ENCODE data around the gene EIF4B.

The EIF4B gene

GRCh38 chr12:53060064-53060720 lies 53.9 kb downstream of the EIF4B start:
- no peak for DNase-seq

DNA sequence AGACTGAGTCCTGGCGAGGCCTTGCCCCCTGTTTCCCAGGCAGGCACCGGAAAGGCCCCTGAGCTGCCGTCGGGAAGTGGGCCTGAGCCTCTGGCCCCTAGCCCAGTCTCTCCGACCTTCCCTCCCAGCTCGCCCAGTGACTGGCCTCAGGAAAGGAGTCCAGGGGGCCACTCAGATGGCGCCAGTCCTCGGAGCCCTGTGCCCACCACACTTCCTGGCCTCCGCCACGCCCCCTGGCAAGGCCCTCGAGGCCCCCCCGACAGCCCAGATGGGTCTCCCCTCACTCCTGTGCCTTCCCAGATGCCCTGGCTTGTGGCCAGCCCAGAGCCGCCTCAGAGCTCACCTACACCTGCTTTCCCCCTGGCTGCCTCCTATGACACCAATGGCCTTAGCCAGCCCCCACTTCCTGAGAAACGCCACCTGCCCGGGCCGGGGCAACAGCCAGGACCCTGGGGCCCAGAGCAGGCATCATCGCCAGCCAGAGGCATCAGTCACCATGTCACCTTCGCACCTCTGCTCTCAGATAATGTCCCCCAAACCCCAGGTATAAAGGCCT lies 54.5 kb downstream of the EIF4B start:
- DNase-seq = no peak

DNA sequence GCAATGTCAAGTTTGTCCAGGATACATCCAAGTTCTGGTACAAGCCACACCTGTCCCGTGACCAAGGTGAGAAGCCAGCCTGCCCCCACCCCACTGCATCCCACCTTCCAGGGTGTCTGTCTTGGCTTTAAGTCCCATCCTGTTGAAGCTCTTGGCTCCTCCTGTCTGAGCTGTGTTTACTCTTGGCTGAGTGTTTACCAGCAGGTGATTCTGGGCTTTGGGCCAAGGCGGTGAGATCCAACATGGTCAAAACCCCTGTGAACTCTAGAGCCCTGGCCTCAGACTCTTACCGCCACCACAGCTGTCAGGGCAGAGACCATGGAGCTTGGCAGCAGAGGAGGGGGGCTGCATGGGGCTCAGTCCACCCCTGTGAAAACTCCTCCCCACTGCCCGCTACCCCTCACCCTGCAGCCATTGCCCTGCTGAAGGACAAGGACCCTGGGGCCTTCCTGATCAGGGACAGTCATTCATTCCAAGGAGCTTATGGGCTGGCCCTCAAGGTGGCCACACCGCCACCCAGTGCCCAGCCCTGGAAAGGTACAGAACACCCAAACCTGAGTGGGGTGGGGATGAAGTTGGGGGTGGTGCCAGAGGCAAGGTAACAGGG lies 55.3 kb downstream of the EIF4B start:
- no peak for DNase-seq

DNA sequence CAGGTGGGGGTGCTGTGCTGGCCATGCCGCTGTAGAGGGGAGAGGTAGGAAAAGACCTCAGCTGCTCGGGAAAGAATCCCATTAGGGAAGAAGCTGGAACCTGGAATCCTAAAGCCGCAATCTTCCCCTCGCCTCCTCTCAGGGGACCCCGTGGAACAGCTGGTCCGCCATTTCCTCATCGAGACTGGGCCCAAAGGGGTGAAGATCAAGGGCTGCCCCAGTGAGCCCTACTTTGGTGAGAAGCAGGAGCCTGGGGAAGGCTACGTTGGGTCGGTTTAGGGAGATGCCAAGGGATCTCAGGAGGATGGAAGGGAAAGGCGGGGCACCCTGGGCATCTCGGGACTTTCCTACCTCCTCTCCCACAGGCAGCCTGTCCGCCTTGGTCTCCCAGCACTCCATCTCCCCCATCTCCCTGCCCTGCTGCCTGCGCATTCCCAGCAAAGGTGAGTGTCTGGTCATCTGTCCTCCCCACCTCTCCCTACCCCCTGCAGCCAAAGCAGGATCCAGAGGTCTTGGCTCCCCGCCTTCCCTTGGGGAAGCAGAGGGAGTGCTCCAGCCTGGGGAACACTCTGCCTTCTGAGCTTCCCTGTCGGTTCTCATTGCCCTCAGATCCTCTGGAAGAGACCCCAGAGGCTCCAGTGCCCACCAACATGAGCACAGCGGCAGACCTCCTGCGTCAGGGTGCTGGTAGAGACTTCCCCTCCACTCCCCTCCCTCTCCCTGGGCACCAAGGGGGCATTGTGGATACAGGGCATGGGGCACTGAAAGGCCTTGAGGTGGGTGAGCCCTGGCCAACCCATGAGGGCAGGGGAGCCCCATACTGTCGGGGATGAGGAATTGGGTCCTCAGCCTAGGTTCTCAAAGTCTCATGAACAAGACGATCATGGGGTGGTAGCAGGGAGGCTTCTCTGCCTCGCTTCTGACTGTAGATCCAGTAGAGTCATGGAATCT lies 56.0 kb downstream of the EIF4B start:
- no peak for DNase-seq

DNA sequence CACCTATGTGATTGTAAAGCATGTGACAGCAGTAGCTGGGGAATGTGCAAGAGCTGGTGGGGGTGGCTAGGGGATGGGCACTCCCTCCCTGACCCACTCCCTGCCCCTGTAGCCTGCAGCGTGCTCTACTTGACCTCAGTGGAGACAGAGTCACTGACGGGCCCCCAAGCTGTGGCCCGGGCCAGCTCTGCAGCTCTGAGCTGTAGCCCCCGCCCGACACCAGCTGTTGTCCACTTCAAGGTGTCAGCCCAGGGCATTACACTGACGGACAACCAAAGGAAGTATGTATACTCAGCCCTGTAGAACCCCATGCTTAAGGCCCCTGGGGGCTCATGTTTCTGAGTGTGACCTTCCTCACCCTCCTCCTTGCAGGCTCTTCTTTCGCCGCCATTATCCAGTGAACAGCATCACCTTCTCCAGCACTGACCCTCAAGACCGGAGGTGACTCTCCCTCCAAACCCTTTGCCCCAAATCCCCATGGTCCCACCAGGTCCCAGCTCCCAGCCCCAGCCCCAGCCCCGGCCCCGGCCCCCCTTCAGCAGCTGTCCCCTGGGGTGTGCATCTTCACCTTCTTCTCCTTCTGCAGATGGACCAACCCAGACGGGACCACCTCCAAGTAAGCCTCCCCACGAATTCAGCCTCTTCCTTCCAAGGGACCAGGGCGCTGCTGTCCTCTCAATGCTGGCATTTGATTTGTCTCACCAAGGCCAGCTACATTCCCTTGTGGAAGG lies 56.9 kb downstream of the EIF4B start:
- no peak for DNase-seq

DNA sequence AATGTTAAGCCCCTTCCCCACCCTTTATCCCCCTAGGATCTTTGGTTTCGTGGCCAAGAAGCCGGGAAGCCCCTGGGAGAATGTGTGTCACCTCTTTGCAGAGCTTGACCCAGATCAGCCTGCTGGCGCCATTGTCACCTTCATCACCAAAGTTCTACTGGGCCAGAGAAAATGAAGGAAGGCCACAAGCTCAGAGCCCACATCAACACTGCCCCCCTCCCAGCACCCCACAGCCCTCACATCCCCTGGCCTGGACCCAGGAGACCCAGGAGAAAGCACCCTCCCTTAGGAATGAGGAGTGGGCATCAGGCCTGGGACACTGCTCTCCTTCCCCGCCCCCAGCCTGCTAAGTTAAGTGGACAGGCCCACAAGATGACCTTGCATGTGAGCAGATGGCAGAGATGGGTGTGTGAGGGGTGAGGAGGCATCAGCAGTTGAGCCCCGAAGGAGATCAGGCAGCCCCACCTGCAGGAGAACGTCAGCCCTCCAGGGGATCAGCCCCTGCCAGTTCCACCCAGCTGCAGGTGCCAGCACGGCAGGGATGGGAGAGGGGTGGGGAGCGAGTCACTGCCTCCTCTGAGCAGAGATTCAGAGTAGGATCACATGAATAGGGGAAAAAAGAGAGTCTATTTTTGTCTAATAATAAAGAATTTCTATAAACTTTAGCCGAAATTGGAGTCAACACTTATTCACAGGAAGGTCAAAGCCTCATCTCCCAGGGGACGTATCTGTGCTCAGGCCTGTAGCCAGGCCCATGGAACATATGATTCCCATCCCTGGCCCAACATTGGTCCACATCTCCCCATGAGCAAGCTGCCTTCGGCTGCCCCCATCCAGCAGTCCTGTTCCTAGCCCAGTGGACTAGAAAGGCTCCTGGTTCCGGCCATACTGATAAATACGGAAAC lies 57.7 kb downstream of the EIF4B start:
- no peak for DNase-seq

- DNase-seq = no peak
Observed at GRCh38 chr12:53064613-53065436, 58.6 kb downstream of the EIF4B start.

DNA sequence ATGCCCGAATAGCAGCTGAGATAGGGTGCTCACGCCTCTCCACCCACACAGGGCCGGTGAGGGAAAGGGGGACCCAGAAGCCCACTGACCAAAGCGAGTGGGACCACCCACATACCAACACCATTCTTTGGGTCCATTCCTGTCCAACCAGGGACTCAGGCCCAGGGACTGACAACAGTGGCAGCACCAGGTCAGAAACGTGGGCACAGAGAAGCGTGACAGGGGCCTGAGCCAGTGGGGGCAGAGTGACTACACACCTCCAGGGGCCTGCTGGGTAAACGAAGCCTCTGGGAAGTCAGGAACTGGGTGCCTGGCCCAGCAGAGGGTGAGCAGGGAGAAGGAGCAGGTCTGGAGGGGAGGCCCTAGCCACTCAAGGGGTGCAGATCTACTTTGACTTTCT lies 59.2 kb downstream of the EIF4B start:
- no peak for DNase-seq

- DNase-seq = peak; percentile 55 to 64
Observed at GRCh38 chr12:53065975-53066931, 60.0 kb downstream of the EIF4B start.

DNA sequence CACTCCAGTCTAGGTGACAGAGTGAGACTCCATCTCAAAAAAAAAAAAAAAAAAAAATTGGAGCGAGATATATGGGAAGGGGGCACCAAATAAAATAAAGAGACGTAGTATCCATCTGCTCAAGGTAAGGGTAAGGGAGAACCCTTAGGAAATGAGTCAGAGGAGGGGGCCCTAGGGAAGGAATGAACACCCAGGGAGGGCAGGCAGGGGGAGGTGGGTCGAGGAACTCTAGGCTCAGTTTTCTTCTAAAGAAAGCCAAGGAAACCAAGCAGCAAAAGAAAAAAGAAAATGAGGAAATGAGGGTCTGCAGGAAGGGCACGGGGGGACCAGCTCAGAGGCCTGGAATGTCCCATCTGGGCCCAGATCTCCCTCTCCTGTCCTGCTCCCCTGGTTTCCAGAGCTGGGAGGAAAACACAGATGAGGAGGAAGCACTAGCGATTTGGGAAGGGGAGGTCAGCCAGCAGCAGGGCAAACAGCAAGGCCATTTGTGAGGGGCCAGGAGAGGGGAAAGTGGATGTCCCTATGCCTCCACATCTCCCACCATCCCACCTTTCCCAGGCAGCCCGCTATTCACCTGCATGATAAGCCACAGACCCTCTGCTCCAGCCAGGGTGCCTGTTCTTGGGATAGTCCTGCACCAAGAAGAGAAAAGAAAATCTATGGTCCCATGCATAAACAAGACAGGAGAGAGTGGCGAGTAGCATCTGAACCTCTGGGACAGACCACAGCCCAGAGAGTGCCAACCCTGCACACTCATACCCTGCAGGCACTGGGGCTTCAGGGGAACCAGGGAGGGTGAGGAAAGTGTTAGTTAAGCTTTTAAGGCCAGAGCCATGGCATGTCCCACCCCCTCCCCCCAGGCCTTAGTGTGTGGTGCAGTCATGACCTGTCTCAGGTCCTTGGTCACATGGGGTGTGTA lies 61.1 kb downstream of the EIF4B start:
- DNase-seq = no peak

- DNase-seq = no peak
Observed at GRCh38 chr12:53067993-53068770, 61.9 kb downstream of the EIF4B start.

GRCh38 chr12:53068811-53069585 lies 62.7 kb downstream of the EIF4B start:
- DNase-seq = no peak

- DNase-seq = no peak
Observed at GRCh38 chr12:53069621-53070410, 63.6 kb downstream of the EIF4B start.

- DNase-seq = no peak
Observed at GRCh38 chr12:53070877-53071492, 64.7 kb downstream of the EIF4B start.
